DND-41 (cell line): ENCODE results near the gene KRTAP4-7.
"Not testable (repeated sequence)": the region's sequence is repeated elsewhere in the genome, so short reads cannot be mapped to it uniquely, and the experiment has no call there.

Experiments used
- ATAC-seq: fragments of 200-7000 bp; cut with Tn5 transposase; 3 replicates; pipeline ENCODE4 v1.9.1; 2021; ENCODE audit warnings: low read depth; ENCODE audit not compliant: insufficient read depth
- DNase-seq: peaks from one replicate; pipeline ENCODE4 v3.0.0-alpha.2; 2020
- H2AFZ ChIP-seq: 2 replicates; pipeline ENCODE4 v1.6.0; 2012; ENCODE audit warnings: low read depth, low read length
- H3K27ac ChIP-seq: 2 replicates; pipeline ENCODE4 v1.5.1; 2012; ENCODE audit warnings: low read length, inconsistent platforms
- H3K27me3 ChIP-seq: fragments of 200-600 bp; sonication (generic); 2 replicates; pipeline ENCODE4 v1.6.0; 2012; ENCODE audit warnings: low read length, mild to moderate bottlenecking, inconsistent platforms; ENCODE audit not compliant: insufficient read depth, poor library complexity
- H3K36me3 ChIP-seq: 2 replicates; pipeline ENCODE4 v1.5.1; 2012; ENCODE audit warnings: low read length, inconsistent platforms; ENCODE audit not compliant: insufficient read depth
- H3K4me1 ChIP-seq: 2 replicates; pipeline ENCODE4 v1.5.1; 2012; ENCODE audit warnings: mild to moderate bottlenecking, low read length; ENCODE audit not compliant: insufficient read depth
- H3K4me2 ChIP-seq: 2 replicates; pipeline ENCODE4 v1.6.0; 2012; ENCODE audit warnings: mild to moderate bottlenecking, moderate library complexity, low read length, inconsistent platforms; ENCODE audit not compliant: insufficient read depth
- H3K4me3 ChIP-seq, 2 experiments: fragments of 200-600 bp in 1 of 2; shearing (Covaris generic) in 1 of 2; 2 replicates each; pipeline ENCODE4 v1.5.1; 2012 to 2016; ENCODE audit warnings: inconsistent platforms in 2 of 2, low read length in 2 of 2, mild to moderate bottlenecking in 2 of 2, low read depth in 1 of 2, moderate library complexity in 1 of 2
- H3K79me2 ChIP-seq: 2 replicates; pipeline ENCODE4 v1.6.0; 2012; ENCODE audit warnings: low read length, inconsistent platforms; ENCODE audit not compliant: insufficient read depth
- H3K9ac ChIP-seq: 2 replicates; pipeline ENCODE4 v1.6.0; 2012; ENCODE audit warnings: low read depth, mild to moderate bottlenecking, inconsistent platforms, low read length, moderate library complexity
- H3K9me3 ChIP-seq: 2 replicates; pipeline ENCODE4 v1.5.1; 2012; ENCODE audit warnings: low read length, moderate library complexity, mild to moderate bottlenecking, inconsistent platforms; ENCODE audit not compliant: insufficient read depth, severe bottlenecking
- H4K20me1 ChIP-seq: 2 replicates; pipeline ENCODE4 v1.6.0; 2012; ENCODE audit warnings: low read length; ENCODE audit not compliant: insufficient read depth
- EZH2 ChIP-seq: IDR thresholded peaks from 3 replicates; pipeline ENCODE4 v1.6.1; 2012; ENCODE audit warnings: borderline replicate concordance, low read depth, mild to moderate bottlenecking, moderate library complexity, low read length, inconsistent platforms; ENCODE audit not compliant: severe bottlenecking
- TF ChIP-seq, protein P1 (sequence below): IDR thresholded peaks from 2 replicates; pipeline ENCODE4 v1.5.1; 2012; ENCODE audit warnings: borderline replicate concordance, low read length, moderate library complexity, mild to moderate bottlenecking; ENCODE audit not compliant: poor library complexity, severe bottlenecking; ENCODE audit errors: extremely low read depth

KRTAP4-7 gene

DNA sequence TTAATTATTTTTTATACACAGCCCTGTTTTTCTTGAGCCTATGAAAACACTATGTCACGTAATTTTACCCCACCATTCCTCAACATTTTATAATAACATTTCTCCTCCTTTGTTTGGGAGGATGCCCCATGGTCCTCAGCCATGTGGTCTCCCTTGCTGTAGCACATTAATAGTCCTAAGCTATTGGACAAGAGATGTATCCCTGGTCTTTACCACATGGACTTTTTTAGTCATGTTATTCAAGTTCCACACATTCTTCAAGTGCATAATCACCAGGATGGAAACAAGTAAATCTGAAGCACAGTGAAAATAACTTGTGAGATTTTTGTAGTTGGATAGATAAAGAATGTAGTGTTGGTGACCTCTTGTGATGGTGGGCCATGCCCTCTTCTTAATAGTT lies 22.0 kb upstream of the KRTAP4-7 start:
- Histone ChIP-seq H2AFZ (no peak overlapping the region), H3K9ac (no peak overlapping the region), H3K4me1 (no peaks in the 10 kb centered on the region), H3K9me3 (no peaks in the 10 kb centered on the region), H3K79me2 (no peaks in the 10 kb centered on the region), H3K36me3 (no peaks in the 10 kb centered on the region), H3K4me2 (no peak overlapping the region), H3K27ac (no peak overlapping the region), H3K4me3 (no peak overlapping the region), H3K27me3 (no peaks in the 10 kb centered on the region), H4K20me1 (no peaks in the 10 kb centered on the region)
- TF ChIP-seq EZH2 = no peak
- TF ChIP-seq, protein P1, sequence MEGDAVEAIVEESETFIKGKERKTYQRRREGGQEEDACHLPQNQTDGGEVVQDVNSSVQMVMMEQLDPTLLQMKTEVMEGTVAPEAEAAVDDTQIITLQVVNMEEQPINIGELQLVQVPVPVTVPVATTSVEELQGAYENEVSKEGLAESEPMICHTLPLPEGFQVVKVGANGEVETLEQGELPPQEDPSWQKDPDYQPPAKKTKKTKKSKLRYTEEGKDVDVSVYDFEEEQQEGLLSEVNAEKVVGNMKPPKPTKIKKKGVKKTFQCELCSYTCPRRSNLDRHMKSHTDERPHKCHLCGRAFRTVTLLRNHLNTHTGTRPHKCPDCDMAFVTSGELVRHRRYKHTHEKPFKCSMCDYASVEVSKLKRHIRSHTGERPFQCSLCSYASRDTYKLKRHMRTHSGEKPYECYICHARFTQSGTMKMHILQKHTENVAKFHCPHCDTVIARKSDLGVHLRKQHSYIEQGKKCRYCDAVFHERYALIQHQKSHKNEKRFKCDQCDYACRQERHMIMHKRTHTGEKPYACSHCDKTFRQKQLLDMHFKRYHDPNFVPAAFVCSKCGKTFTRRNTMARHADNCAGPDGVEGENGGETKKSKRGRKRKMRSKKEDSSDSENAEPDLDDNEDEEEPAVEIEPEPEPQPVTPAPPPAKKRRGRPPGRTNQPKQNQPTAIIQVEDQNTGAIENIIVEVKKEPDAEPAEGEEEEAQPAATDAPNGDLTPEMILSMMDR = no peak
- DNase-seq = no peak
- ATAC-seq = no peak

DNA sequence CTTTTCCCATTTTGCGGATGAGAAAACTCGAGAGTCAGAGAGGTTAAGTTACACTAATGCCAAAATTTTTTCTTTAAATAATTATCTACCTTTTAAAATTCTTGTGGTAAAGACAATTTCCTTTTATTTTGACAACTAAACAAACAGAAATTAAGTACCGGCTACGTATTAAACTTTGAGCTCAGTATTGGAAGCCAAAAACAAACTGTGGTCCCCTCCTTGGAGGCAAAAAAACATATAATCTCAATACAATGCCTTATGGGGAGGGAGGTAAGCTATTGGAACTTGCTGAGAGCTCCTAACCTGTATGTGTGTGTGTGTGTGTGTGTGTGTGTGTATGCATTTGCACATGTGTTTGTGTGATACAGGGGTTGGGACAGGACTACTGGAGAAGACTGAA lies 20.5 kb upstream of the KRTAP4-7 start:
- no peaks in the 10 kb centered on the region for H3K79me2 ChIP-seq
- H3K36me3 ChIP-seq = no peaks in the 10 kb centered on the region
- no peak for DNase-seq
- no peaks in the 10 kb centered on the region for H3K9me3 ChIP-seq
- no peaks in the 10 kb centered on the region for H3K27me3 ChIP-seq
- no peak for ATAC-seq
- H2AFZ ChIP-seq = no peak overlapping the region
- H3K4me2 ChIP-seq = no peak overlapping the region
- no peak overlapping the region for H3K4me3 ChIP-seq
- no peak overlapping the region for H3K27ac ChIP-seq
- H3K4me1 ChIP-seq = no peaks in the 10 kb centered on the region
- no peaks in the 10 kb centered on the region for H4K20me1 ChIP-seq
- no peak overlapping the region for H3K9ac ChIP-seq
- TF ChIP-seq EZH2 = no peak
- TF ChIP-seq, protein P1 = no peak

DNA sequence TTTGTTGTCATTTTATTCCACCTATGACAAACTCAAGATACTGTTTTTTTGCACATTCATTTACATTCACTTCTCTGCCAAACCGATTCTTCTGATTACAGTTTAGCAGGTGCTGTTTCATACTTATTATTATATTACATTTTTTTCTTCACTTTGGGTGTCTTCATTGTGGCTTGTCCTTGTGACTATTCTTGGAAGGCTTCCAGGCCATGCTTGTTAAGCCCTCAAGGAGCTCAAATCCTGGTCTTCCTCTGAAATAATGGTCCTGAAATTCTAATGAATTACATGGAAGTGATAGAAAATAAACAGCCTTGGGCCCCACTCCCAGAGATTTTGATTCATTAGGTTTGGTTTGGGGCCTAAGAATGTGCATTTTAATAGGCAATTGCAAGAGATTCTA lies 19.6 kb upstream of the KRTAP4-7 start:
- no peak for TF ChIP-seq EZH2
- TF ChIP-seq, protein P1 = no peak
- no peak overlapping the region for H3K4me3 ChIP-seq
- no peak overlapping the region for H3K27ac ChIP-seq
- ATAC-seq (no peak), DNase-seq (no peak)
- H3K36me3 ChIP-seq = no peaks in the 10 kb centered on the region
- H3K4me1 ChIP-seq = no peaks in the 10 kb centered on the region
- H3K4me2 ChIP-seq = no peak overlapping the region
- no peaks in the 10 kb centered on the region for H3K27me3 ChIP-seq
- no peak overlapping the region for H2AFZ ChIP-seq
- H4K20me1 ChIP-seq = no peaks in the 10 kb centered on the region
- no peaks in the 10 kb centered on the region for H3K9me3 ChIP-seq
- H3K79me2 ChIP-seq = no peaks in the 10 kb centered on the region
- no peak overlapping the region for H3K9ac ChIP-seq

DNA sequence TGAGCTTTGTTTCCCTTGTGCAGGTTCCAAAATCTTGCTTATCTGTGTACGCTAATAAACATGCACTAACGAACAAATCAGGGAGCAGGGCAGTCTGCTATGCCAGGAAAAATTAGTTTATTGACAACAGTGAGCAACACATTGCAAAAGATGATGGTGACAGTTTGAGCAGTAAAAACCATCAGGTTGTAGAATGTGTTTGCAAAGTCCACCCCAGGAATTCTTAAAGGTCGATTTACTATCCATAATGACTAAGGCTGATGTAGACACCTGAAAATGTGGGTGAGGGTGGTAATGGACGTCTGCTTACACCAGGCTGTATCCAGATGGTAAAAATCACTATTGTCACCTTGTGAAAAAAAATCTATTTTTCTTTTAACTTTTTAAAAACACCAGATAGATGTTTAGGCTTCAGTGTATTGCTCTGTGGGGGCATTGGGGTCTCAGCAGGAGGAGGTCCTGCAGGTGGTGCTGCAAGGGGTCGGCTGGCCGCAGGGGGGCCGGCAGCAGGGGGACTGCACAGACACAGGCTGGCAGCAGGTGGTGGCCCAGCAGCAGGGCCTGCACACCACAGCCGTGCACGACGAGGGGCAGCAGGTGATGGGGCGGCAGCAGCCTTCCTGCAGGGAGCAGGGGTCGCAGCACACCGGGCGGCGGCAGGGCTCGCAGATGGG lies 18.8 kb upstream of the KRTAP4-7 start:
- H4K20me1 ChIP-seq, H3K27me3 ChIP-seq, ATAC-seq, H3K4me1 ChIP-seq, H3K36me3 ChIP-seq, H3K4me2 ChIP-seq, H3K79me2 ChIP-seq, H3K27ac ChIP-seq, H3K4me3 ChIP-seq, DNase-seq, H3K9me3 ChIP-seq, H3K9ac ChIP-seq, H2AFZ ChIP-seq: not testable (repeated sequence)
